ENCODE data around the gene ANKRD11.

ANKRD11 gene

DNA sequence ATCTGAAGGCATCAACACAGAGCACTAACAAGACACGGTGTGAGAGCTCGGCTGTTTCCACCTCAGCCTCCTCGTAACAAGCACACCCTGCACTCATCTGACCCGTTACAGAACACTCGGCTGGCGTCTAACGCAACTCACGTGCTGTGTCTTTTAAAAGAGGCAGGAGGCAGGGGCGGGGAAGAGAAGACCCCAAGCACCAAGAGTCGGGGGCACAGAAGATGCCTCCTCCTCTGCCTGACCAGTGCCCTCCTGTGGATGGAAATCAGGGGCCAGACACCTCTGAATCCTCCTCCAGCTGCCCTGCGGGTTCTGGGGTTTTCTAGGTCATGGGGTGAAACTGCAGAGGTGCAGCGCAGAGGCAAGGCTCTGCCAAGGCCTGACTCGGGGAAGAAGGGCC is 198.6 kb downstream of the ANKRD11 start:
- no peak for DNase-seq

DNA sequence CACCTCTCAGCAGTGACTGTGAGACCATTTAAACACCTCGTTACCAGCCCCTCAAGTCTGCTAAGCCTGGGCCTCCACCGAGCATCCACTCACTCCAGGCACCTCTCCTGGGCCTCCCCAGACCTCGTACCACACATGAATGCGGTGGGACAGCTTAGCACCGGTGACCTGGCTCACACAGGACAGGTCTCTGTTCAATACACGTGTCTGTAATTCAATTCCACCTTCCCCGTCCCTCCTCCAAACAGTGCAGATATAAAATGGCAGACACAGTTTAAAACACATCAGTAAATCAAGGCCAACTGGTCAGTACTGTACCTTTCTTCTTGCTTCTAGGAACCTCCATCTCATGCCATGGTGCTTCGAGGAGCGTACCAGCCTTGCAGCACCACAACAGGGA is 199.0 kb downstream of the ANKRD11 start:
- DNase-seq, result no peak

DNA sequence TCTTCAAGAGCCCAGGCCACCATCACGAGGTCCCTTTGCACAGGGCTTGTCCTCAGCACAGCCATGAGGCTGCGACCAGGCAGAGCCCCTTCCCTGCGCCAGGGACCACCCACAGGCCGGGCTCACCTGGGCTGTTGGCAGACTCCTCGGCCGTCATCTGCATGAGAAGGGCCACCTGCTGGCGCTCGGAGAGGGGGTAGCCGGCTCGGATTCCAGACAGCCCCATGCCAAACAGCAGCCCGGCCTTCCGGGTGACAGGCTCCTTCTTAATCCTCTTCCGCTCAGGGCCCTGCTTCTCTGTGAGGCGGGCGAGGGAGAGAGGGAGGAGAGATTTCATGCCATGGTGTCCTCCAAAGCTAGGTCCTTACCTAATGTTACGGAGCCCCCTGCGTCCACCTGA is 199.5 kb downstream of the ANKRD11 start:
- DNase-seq, result no peak

DNA sequence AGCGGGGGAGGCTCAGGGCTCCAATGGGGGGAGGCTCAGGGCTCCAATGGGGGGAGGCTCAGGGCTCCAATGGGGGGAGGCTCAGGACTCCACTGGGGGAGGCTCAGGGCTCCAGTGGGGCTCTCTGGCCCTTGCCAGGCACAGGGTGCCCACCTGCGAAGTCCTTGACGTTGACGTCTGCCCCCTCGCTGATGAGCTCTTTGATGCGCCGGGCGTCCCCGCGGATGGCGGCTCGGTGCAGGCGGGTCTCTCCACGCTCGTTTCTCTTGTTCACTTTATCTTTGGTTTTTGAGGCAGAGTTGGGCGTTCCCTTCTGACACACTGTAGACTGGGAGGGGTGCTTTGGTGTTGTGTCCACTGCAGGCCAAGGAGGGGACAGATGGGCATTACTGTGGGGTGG is 199.9 kb downstream of the ANKRD11 start:
- no peak for DNase-seq

DNA sequence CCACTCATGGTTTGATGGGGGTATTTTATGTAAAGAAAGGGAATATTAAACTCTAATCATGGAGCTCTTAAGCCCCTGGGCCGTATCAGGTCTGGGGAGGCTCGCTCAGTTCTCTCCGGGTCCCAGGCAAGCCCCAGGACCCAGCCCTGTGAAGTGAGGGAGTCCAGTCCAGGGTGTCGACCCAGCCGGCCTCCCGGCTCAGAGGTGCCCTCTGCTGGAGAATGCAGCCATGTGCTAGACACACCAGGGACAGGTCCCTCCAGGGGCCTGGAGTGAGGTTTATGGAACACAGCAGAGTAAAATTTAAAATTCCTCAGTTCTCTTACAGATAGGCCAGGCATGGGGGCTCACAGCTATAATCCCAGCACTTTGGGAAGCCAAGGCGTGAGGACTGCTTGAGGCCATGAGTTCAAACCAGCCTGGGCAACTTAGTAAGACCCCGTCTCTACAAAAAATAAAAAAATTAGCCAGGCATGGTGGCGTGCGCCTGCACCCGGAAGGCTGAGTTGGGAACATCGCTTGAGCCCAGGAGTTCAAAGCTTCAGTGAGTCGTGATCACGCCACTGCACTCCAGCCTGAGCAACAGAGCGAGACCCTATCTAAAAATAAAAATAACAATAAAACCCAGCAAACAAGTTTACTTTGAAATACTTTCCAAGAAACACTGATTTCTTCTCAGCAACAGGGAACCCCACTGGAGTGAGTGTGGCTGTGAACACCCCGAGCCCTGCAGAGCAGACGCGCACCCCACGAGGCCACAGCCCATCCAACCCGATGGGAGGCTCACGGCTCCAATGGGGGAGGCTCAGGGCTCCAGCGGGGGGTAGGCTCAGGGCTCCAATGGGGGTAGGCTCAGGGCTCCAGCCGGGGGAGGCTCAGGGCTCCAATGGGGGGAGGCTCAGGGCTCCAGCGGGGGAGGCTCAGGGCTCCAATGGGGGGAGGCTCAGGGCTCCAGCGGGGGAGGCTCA is 200.6 kb downstream of the ANKRD11 start:
- DNase-seq, result peak; percentile 70 to 74

DNA sequence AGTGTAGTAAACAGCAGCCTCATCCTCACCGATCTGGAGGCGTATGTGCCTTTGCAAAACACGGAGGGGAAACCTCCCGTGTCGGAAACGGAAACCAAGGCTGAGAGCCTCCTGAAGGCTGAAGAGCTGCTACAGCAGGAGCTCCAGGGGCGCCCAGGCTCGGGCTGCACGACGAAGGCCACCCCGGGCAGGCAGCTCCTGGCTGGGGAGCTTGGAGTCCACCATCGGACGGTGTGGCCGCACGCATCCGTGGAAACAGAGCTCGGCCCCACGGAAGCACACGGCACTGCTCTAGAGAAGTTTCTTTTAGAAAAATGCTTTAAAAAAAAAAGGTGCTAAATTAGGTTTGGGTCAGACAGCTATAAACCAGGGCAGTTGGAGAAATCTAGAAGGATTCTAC is 201.4 kb downstream of the ANKRD11 start:
- DNase-seq, result no peak

DNA sequence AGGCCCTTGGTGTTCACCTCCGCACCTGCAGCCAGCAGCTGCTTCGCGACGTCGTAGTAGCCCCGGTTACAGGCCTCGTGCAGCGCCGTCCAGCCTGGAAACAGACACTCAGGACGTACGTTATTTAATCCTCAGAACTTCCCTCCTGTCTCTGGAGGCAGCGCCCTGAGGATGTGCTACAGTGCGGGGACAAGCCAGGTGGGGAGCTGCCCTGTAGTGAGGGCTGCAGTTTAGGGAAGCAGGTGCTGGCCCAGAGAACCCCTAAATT is 201.8 kb downstream of the ANKRD11 start:
- DNase-seq, result no peak

DNA sequence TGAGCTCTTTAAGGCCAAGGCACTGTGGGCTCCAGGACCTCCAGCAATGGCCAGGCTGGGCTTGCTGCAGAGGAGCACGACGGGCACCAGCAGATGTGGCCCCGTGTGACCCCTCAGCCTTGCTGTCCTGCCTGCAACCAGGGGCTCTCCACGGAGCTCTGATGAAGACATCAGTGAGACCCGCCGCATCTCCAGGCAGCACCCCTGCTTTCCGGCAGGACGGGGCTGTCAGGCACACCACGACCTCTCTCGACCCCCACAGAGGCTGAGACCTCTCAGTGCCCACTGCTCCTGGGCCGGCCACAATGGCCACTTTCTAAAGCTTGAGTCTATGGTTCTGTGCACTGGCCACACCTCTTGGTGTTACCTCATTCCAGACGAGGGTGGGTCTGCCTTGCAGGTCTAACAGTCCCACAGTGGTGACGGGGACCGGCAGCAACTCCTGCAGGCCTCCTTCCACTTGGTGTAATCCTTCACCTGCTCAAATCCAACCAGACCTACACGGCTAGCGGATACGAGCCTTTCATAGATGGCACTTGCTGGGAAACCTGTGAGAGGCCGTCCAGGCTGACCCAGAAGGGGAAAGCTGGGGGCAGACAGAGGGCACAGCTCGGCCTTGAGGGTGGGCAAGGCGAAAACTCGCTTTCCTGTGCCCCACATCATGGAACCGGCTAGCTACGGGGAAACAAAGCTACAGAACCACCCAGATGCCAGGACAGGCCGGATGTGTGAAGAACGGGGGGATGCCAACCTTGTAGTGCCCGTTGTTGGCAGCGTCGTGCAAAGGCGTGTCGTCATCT is 202.4 kb downstream of the ANKRD11 start:
- no peak for DNase-seq

DNA sequence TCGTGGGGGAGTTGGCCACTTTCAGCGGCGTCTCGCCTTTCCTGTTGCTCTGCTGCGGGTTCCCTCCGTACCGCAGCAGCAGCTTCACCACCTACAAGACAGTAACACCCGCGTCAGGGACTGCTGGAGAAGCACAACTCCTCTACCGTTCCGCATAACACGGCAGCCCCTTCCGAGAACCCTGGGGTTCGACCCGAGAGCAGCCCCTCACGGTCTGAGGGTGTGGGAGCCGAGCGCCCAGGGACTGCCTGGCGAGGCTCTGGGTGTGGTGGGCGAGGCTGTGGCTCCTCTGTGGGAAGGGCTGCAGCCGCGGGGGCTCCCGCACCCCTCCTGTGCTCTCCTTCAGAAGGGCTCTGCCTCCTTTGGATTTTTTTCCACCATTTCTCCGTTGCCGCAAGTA is 204.3 kb downstream of the ANKRD11 start:
- DNase-seq, result no peak

DNA sequence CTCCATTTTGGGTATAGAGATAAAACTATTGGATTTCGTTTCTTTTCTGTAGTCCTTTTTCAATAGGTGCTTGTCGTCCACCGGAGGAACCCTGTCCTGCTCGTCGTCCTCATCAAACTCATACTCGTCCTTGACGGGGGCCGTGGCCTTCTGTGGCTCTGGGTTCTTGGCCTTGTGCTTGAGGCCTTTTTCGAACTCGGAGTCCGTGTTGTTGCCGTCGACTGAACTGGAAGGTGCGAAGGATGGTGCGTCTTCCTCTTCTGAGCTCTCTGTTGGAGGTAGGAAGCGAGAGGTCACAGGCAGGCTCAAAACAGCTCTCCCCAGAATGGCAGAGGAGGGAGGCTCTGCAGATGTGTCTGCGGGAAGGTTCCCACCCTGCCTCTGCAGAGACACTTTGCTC is 205.0 kb downstream of the ANKRD11 start:
- no peak for DNase-seq

DNA sequence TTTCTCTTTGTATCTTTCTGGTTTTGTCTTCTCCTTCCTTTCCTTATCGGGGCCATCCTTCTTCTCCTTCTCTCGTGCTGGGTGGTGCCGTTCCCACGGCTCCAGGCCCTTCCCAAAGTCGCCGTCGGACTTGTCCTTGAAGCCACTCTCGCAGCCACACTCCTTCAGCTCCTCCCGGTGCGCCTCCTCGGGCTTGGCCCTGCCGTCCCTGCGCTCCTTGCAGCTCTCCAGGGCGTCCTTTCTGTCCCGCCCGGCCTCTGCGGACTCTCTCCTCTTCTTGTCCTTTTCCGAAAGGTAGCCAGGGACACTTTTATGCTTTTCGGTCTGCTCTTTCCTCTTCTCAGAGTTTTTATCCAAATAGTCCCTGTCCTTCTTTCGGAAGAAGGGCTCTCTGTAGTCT is 206.9 kb downstream of the ANKRD11 start:
- no peak for DNase-seq

DNA sequence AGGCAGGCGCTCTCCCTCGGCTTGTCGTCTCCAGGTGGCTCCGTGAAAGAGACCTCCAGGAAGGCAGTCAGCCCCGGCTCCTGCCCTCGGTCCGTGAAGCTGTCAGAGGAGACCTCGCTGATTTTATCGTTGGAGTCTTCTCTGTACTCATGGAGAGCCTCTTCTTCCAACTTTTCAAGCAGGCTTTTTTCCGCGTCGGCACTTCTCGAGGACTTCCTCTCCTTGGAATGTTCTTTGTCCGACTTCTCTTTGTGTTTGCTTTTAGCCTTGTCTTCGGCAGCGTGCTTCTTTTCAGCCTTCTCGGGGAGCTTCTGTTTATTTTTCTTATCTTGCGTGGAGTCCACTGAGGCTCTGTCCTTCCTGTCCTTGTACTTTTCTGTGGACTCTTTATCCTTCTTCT is 207.8 kb downstream of the ANKRD11 start:
- DNase-seq, result no peak

DNA sequence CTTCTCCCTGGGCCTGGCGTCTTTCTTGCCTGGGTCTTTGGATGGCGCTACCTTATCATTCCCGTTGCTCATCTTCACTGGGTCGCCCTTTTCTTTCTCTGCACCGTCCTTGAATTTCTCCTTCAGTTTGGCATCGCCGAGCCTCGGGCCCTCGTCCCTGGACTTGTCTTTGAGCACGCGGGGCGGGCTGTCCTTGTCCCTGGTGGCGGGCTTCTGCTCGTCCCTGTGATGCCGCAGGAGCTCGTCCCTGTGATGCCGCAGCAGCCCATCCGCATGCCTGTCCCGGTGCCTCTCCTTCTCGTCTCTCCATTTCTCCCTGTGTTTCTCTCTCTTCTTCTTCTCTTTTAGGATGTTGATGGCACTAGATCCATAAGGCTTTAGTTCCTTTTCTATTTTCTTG is 208.5 kb downstream of the ANKRD11 start:
- no peak for DNase-seq

DNA sequence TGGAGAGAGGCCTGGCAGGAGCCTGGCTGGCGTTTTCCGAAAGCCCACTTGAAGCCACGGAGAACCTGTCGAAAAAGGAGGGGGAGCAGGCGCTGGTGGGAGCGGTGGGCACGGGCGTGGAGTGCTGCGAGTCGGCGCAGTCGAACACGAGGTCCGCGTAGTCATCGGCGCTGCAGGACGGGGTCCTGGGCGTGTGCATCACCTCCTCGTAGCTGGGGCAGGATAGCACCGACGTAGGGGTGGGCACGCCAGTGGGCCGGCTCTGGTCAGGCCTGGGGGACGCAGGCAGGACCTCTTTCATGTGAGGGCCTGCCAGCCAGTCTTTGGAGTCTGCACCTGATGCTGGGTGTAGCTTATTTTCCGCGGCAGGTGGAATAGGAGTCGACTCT is 209.2 kb downstream of the ANKRD11 start:
- DNase-seq, result no peak

DNA sequence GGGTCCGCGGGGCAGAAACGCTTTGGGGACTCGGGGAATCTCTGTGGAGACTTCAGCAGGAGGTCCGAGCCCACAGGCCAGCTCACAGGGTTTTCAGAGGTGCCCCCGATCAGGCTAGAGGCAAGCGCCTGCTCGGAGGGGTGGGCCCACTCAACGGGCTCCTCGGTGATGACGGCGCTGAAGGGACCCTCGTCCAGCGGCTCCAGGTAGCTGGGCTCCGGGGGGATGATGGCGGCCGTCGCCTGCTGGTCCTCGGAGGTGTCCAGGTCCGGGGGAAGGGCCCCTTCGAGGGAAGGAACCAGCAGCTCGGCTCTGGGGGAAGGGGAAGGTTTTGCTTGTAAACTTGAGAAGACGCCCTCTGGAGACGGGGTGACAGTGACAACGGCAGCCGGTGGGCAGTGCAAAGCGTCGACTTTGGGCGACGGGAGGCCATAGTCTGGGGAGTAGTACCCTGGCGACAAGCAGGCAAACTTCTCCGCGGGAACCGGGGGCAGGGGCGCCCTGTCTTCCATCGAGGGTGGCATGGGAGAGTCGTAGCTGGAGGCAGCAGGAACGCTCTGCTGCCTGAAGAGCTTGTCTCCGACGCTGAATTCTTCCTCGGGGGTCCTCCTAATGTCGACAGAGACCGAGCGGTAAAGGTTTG is 209.7 kb downstream of the ANKRD11 start:
- no peak for DNase-seq

DNA sequence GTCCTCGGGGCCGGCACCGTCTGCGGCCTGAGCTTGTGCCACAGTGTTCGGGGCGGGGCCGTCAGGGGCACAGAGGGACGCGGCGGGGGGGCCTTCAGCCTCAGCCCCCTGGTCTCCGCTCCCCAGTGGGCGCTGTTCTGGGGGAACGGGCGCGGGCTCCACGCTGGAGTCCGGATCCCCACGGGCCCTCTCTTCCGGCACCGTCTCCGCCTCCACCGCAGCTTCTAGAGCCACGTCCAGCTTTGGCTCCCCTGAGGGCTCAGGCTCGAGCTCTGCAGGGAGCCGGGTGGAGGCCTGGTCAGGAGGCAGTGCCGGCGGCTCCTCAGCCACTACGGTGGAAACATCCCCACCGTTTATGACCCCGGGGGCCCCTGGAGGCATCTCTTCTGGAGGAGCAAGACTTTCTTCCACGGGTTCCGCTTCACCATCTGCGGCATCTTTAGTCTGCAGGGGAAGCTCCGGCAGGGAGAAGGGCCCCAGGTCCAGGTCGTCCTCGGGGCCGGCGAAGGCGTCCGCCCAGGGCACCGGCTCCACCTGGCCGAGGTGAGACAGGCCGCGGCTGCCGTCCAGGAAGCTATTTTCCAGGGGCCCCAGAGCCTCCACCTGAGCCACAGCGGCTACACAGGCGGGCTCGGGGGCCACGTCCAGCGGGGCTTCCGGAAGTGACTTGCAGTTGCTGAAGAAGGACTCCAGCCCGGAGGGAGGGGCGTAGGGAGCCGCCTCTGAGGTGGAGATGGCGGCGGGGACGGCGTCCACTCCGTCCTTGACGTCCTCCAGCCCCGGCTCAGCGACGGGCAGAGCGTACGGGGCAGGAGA is 210.5 kb downstream of the ANKRD11 start:
- no peak for DNase-seq

DNA sequence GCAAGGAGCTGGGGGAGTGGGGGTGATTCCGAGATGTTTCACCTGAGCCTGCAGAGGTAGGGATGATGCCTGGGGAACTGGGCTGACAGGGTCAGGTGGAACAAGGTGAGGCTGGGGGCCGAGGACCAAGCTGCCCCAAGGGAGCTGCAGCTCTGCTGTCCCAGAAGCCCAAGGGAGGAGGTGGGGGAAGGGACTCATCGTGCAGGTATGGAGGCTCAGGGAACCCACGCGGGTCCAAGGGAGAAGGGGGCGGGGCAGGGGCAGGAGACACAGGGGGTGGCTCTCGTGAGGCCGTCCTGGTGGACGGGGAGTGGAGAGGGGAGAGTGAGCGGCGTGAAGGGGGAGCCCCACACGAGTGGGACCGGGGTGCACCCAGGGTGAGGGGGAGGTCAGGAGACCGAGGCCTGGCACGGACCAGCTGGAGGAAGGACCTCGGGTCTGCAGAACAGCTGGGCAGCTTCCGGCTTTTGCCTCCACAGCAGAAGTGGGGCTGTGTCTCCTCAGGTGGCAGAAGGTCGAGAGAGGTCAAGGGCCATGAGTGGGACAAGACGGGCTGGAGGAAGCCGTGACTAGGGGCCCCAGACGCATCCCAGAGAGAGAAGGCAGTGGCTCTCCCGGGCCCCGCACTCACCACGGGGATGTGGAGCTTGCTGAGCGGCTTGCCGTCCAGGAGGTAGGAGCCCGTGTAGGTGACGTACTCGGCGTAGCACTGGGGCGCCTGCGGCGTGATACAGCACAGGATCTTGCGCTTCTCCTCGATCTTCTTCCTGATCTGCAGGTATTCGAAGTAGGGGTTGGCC is 211.7 kb downstream of the ANKRD11 start:
- no peak for DNase-seq

DNA sequence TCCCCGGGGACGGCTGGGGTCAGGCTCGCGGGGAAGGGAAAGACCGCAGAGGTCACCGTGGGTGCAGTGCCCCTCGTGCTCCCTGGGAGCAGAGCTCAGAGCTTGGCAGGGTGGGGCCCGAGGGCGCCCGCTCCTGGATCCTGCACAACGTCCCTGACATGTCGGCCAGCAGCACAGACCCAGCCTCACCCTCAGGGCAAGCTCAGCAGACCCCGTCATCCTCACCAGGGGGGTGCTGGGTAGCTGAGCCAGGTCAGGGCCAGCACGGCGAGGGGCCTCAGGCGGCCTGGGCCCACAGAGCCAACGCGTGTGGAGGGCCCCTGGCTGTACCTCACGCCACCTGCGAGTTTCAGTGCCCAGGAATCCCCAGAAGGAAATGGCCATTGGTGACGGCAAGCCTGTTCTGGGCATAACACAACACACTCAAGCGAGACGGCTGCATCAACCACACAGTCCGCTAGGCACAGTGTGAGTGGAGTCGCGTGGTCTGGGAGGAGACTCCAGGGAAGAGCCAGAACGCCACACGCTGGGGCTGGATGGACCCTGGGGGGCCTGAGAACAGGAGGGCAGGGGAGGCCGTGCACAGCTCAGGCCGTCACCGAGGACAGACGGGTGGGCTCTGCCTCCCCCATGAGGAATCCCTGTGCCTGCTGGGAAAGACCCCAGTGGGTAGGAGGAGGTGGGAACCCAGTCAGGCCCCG is 212.6 kb downstream of the ANKRD11 start:
- no peak for DNase-seq

DNA sequence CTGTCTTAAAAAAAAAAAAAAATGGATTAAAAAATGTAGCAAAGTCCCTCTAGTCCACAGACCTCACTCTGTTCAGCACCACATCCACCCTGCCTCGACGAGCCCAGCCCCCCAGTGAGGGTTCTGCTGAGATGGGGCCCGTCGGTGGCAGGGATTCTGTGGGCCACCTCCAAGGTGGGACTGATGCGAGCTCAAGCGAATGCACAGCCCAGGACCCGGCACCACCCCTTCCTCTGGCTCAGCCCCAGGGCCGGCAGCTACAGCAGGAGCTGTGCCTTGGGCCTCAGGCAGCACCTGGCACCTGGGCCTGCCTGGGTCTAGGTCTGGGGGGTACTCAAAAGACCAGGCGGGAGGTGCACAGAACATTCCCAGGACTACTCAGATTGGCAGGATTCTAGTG is 213.3 kb downstream of the ANKRD11 start:
- no peak for DNase-seq

DNA sequence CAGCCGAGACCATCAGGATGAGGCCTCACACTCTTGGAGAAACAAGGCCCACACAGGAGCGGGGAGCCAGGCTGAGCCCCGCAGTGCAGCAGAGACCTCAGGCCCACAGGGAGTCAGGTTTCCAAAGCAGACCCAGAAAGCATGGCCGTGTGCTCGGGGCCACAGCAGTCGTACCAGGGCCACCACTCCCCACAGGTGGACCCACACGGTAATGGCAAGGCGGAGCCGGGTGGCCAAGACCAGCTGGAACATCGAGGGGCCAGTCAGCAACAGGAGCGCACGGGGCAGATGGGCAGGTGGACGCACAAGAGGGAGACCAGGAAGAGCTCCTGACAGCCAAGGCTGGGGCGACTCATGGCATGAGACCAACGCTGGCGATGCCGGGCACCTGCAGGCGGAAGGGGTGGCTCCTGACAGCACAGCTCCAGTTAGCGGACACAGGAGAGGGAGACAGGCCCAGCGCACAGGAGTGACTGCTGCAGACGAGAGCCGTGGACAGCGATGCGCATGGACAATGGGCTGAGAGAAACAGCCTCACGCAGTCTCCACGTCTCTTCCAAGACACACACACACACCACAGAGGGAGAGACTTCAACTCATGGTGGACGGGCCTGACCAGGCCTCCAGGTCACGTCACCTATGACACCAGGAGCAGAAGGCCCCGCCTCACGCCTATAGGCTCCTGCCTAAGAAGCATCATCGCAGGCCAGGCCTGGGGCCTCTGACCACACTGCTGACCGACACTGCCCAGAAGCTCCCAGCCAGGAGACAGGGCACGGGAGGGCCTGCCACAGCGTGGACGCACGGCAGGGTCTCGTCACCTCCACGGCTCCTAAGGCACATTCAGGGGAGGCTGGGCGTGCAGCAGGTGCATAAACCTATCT is 214.3 kb downstream of the ANKRD11 start:
- DNase-seq, result no peak

DNA sequence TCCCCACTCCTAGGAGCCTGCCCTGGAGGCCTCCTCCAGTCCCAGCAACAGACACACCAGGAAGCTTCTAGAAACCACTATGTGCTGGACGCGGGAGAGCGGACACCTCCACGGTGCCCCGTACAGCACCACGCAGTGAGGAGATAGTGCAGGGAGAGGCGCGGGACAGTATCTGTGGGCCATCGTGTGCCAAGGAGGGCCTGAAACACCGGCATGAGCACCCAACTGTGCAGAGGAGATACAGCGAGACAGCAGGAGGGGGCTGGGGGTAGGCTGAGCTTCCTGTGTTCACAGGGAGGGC is 215.1 kb downstream of the ANKRD11 start:
- DNase-seq, result no peak

Data from stimulated activated CD4-positive, alpha-beta T cell treated with anti-CD3 and anti-CD28 coated beads, Interleukin-2, amount 100 ng/mL, for 48 hours (primary cell).